Lower lobe of right lung (tissue), 2 donors: ENCODE measurements around the gene MMP24. TPM values are rescaled to one million over a fixed set of nuclear protein-coding genes. Genes with fewer than 3 reads are reported as not detected.
A peak's percentile ranks its signal among the peaks of the same experiment; 100 is the strongest.
"Not testable (repeated sequence)": the region's sequence is repeated elsewhere in the genome, so short reads cannot be mapped to it uniquely, and the experiment has no call there.

Experiments
- ATAC-seq, 2 donors: fragments of 200-7000 bp; cut with Tn5 transposase; one replicate each; pipeline ENCODE4 v1.9.1; 2020 to 2022; ENCODE audit warnings: mild to moderate bottlenecking in 2 of 2, moderate library complexity in 2 of 2
- DNase-seq: peaks from one replicate; pipeline ENCODE4 v3.0.0-alpha.2; 2020
- H3K27ac ChIP-seq: fragments of 200-600 bp; one replicate; pipeline ENCODE4 v1.8.0; 2022
- H3K27me3 ChIP-seq: fragments of 200-600 bp; one replicate; pipeline ENCODE4 v1.8.0; 2022; ENCODE audit warnings: low read depth
- H3K36me3 ChIP-seq: fragments of 200-600 bp; one replicate; pipeline ENCODE4 v1.8.0; 2022; ENCODE audit warnings: mild to moderate bottlenecking
- H3K4me1 ChIP-seq: fragments of 200-600 bp; one replicate; pipeline ENCODE4 v1.8.0; 2022
- H3K4me3 ChIP-seq: fragments of 200-600 bp; one replicate; pipeline ENCODE4 v1.8.0; 2022; ENCODE audit warnings: mild to moderate bottlenecking
- H3K9me3 ChIP-seq: fragments of 200-600 bp; one replicate; pipeline ENCODE4 v1.8.0; 2022
- intact Hi-C: fragments of 100-400 bp; cut with DNase I; formaldehyde crosslinking; loops from one replicate; pipeline ENCODE4 v1.11.0; 2022
- total RNA-seq: library from RNA; stranded (reverse); fragmentation: NEBNext Ultra II Directional; extraction: Animal tissue kit (Norgen Biotek cat#: 25700); gene quantifications from one replicate; pipeline ENCODE4 v1.2.1, GENCODE V29; 2021
- TF ChIP-seq, protein P1 (sequence below): fragments of 200-600 bp; IDR thresholded peaks from one replicate; pipeline ENCODE4 v1.8.0; 2022; ENCODE audit warnings: antibody characterized with exemption, mild to moderate bottlenecking
- donor health status: DM: no; HTN: yes; CAD: no; lungs with severe emphysema.

MMP24 gene
- total RNA-seq, 1 donor from 2014 or later = 5.3 TPM

DNA sequence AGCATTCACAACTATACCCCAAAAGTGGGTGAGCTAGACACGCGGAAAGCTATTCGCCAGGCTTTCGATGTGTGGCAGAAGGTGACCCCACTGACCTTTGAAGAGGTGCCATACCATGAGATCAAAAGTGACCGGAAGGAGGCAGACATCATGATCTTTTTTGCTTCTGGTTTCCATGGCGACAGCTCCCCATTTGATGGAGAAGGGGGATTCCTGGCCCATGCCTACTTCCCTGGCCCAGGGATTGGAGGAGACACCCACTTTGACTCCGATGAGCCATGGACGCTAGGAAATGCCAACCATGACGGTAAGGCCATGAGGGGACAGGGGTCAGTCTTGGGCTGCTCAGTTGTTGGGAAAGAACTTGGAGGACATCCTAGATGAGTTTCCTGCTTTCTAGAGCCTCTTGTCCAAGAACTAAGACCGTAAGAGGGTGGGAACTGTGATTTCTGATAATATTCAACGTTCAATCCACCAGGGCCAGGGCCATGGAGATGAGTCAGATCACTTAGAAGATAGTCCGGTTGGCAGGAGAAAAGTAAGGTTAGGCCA is 28.0 kb downstream of the MMP24 start:
- ATAC-seq (no peak), DNase-seq (no peak)
- Histone ChIP-seq H3K27ac (no peak overlapping the region), H3K4me1 (no peaks in the 10 kb centered on the region), H3K4me3 (no peak overlapping the region), H3K36me3 (peaks cover 7% of the 10 kb centered on the region), H3K27me3 (no peaks in the 10 kb centered on the region), H3K9me3 (no peaks in the 10 kb centered on the region)
- TF ChIP-seq, protein P1, sequence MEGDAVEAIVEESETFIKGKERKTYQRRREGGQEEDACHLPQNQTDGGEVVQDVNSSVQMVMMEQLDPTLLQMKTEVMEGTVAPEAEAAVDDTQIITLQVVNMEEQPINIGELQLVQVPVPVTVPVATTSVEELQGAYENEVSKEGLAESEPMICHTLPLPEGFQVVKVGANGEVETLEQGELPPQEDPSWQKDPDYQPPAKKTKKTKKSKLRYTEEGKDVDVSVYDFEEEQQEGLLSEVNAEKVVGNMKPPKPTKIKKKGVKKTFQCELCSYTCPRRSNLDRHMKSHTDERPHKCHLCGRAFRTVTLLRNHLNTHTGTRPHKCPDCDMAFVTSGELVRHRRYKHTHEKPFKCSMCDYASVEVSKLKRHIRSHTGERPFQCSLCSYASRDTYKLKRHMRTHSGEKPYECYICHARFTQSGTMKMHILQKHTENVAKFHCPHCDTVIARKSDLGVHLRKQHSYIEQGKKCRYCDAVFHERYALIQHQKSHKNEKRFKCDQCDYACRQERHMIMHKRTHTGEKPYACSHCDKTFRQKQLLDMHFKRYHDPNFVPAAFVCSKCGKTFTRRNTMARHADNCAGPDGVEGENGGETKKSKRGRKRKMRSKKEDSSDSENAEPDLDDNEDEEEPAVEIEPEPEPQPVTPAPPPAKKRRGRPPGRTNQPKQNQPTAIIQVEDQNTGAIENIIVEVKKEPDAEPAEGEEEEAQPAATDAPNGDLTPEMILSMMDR = no peak
- intact Hi-C loops = no loop called here

DNA sequence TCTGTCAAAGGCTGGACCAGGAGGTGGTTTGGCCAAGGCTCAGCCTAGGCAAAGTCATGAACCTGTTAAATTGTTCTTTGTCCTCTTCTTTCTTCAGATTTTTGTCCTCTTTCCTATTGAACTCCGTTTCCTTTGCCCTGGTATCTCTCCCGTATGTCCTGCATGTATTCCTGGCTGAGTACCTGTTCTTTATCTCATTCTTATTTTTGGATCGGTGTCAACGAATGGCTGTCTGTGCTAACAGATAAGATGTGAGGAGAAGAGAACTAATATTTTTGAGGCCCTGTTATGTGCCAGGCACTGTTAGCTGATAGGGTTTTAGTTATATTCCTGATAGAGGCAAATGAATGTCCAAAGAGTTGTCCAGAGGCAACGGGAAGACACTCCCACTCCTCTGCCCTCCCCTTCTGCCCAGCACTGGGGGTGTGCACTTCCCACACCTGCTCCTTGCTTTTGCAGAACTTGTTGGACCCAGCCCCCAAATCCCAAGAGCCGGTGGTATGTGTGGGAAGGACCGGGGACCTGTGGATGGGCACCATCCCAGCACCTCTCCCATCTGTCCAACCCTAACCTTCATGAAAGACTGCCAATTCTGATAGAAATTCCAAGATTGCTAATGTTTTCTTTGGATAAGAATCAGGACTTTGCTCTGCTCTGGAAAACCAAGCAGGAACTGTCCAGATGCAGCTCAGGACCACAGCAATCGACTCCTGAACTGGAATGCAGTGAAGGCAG is 30.9 kb downstream of the MMP24 start:
- TF ChIP-seq, protein P1 = no peak
- no peak overlapping the region for H3K27ac ChIP-seq
- ATAC-seq = no peak

DNA sequence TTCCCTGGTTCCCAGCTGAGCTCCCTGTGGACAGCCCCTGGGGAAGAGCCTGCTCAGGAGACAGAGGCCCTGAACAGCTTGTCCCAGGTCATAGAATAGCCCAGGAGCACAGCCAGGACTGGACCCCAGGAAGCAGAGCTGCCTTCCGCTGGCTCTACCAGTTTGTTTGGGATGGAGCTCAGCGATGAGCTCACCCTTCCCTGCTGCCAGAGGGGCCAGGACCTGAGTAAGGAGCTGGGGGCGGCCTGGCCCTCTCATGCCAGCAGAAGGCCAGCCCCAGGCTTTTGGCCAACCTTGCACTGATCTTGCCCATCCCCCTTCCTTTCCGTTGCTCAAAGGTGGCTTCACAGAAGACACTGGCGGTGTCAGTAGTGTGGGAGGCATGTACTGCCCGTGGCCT is 33.9 kb downstream of the MMP24 start:
- no peak for ATAC-seq
- no peak for DNase-seq
- H3K36me3 ChIP-seq = peaks cover 10% of the 10 kb centered on the region
- H3K9me3 ChIP-seq = no peaks in the 10 kb centered on the region
- TF ChIP-seq, protein P1 = no peak
- no peak overlapping the region for H3K4me3 ChIP-seq
- peaks cover 15% of the 10 kb centered on the region for H3K4me1 ChIP-seq
- no peaks in the 10 kb centered on the region for H3K27me3 ChIP-seq
- H3K27ac ChIP-seq = no peak overlapping the region
- intact Hi-C loops = no loop called here

More for the DNA sequence above, 30.9 kb downstream of the MMP24 start:
- Histone ChIP-seq H3K9me3 (no peaks in the 10 kb centered on the region), H3K27me3 (no peaks in the 10 kb centered on the region), H3K36me3 (peaks cover 7% of the 10 kb centered on the region), H3K4me3 (no peak overlapping the region), H3K4me1 (peaks cover 3% of the 10 kb centered on the region)
- intact Hi-C loops = no loop called here
- DNase-seq = no peak

DNA sequence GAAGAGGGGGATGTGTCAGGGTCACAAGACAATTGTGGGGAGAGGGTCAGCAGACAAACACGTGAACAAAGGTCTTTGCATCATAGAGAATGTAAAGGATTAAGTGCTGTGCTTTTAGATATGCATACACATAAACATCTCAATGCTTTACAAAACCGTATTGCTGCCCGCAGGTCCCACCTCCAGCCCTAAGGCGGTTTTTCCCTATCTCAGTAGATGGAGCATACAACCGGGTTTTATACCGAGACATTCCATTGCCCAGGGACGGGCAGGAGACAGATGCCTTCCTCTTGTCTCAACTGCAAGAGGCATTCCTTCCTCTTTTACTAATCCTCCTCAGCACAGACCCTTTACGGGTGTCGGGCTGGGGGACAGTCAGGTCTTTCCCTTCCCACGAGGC is 35.8 kb downstream of the MMP24 start:
- intact Hi-C loops, H3K9me3 ChIP-seq, ATAC-seq, H3K27me3 ChIP-seq, DNase-seq, H3K4me3 ChIP-seq: not testable (repeated sequence)
- H3K4me1 ChIP-seq = peaks cover 15% of the 10 kb centered on the region
- H3K36me3 ChIP-seq = peaks cover 20% of the 10 kb centered on the region
- H3K27ac ChIP-seq = peak overlapping the region; percentile 41

DNA sequence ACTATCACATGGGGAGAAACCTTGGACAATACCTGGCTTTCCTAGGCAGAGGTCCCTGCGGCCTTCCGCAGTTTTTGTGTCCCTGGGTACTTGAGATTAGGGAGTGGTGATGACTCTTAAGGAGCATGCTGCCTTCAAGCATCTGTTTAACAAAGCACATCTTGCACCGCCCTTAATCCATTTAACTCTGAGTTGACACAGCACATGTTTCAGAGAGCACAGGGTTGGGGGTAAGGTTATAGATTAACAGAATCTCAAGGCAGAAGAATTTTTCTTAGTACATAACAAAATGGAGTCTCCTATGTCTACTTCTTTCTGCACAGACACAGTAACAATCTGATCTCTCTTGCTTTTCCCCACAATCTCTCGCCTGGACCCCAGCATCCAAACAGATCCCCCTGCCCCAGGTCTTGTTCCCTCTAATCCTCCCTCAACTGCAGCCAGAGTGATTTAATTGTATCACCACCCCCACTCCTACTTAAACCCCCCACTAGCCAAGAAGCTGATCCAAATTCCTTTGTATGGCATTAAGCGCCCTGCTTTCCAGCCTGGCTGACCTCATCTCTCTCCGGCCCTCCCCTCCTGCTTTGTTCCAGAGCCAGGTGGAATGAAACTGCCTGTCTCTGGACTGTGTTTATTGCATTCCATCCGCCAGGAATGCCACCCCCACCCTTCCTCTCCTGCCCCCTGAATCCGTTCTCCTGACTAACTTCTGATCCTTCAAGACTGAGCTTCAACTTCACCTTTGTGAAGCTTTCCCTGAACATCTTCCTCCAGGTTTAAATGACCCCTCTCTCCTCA is 36.4 kb downstream of the MMP24 start:
- Histone ChIP-seq H3K27ac (peak overlapping the region; percentile 83), H3K36me3 (peaks cover 26% of the 10 kb centered on the region), H3K4me1 (peaks cover 15% of the 10 kb centered on the region)
- intact Hi-C loops, H3K27me3 ChIP-seq, H3K4me3 ChIP-seq, H3K9me3 ChIP-seq: not testable (repeated sequence)
- DNase-seq (peak; percentile 65), ATAC-seq (peak; percentile 87 to 90)

DNA sequence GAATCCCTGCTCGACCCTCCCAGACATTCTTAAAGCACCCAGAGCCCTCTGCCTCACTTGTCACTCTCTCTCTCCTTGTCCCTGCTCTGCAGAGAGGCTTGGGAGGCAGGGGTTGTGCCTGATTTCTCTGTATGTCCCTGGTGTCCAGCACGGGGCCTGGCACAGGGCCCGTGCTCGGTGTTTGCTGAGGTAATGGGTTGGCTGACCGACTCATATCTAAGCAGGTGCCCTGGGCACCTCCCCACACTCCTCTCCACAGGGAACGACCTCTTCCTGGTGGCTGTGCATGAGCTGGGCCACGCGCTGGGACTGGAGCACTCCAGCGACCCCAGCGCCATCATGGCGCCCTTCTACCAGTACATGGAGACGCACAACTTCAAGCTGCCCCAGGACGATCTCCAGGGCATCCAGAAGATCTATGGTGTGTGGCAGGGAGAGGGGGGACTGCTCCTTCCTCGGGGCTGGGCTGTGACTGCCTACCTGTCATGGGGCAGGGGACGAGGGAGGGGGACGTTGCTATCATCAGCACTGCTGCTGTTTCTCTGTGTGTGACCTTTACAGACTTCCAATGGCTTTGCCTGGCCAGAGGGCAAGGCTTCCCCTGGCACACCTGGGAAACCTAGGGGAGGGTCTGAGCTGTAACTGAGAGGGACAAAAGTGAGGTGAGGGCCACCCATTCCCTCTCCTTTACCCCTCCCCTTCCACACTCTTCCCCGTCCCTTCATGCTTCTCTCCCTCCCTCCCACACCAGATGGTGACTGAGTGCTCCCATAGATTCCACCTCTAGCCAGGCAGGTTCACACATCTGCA is 37.2 kb downstream of the MMP24 start:
- ATAC-seq = peak; percentile 83 to 89
- Histone ChIP-seq H3K4me1 (peaks cover 15% of the 10 kb centered on the region), H3K9me3 (no peaks in the 10 kb centered on the region), H3K4me3 (peak overlapping the region; percentile 41), H3K27ac (peak overlapping the region; percentile 83), H3K36me3 (peaks cover 33% of the 10 kb centered on the region), H3K27me3 (no peaks in the 10 kb centered on the region)
- peak; percentile 77 for DNase-seq
- intact Hi-C loops = no loop called here
- TF ChIP-seq, protein P1 = no peak
